ENCODE data around the gene SHISA5. TPM values are rescaled to one million over a fixed set of nuclear protein-coding genes. Genes with fewer than 3 reads are reported as not detected.
"Not testable (repeated sequence)": the region's sequence is repeated elsewhere in the genome, so short reads cannot be mapped to it uniquely, and the experiment has no call there.

SHISA5 gene
- total RNA-seq, 2 donors from 2014 or later = 192 to 193 TPM

GRCh38 chr3:48465237-48465530, 38.8 kb downstream of the SHISA5 start:
- Mint-ChIP-seq H3K27me3 (ENCODE audit: insufficient read depth) (no peaks in the 10 kb centered on the region), H3K36me3 (ENCODE audit: low read depth) (peaks cover 39% of the 10 kb centered on the region), H3K9me3 (no peaks in the 10 kb centered on the region), H3K4me1 (peaks cover 16% of the 10 kb centered on the region), H3K27ac (peak overlapping the region; percentile 98), H3K4me3 (no peak overlapping the region)
- H3K9ac ChIP-seq (ENCODE audit: extremely low read depth, low read length, poor library complexity, severe bottlenecking) = no peak overlapping the region
- TF ChIP-seq CTCF (conservative IDR thresholded peaks at IDR 0.05) = no peak
- peak overlapping the region; percentile 100 for H3K27ac ChIP-seq (ENCODE audit: low read depth, low read length)
- no peaks in the 10 kb centered on the region for H3K27me3 ChIP-seq (ENCODE audit: control insufficient read depth, insufficient read depth, low read length, poor library complexity, severe bottlenecking)
- H3K4me3 ChIP-seq (ENCODE audit: low read length) = no peak overlapping the region
- 78 to 80% methylated on average over 1 to 7 of the region's 7 CpGs for WGBS, 2 experiments (ENCODE audit: insufficient coverage in 1 of 2, insufficient read length in 1 of 2)
- H3K9me3 ChIP-seq (ENCODE audit: control insufficient read depth, low read length) = no peaks in the 10 kb centered on the region
- no peak for DNase-seq
- H3K36me3 ChIP-seq (ENCODE audit: control insufficient read depth, insufficient read depth, low read length) = peaks cover 38% of the 10 kb centered on the region
- peaks cover 7% of the 10 kb centered on the region for H3K4me1 ChIP-seq (ENCODE audit: control insufficient read depth, insufficient read depth, low read length)

GRCh38 chr3:48464713-48465221, 39.2 kb downstream of the SHISA5 start:
- H3K4me1 Mint-ChIP-seq = peaks cover 13% of the 10 kb centered on the region
- peaks cover 7% of the 10 kb centered on the region for H3K4me1 ChIP-seq (ENCODE audit: control insufficient read depth, insufficient read depth, low read length)
- H3K9me3 ChIP-seq (ENCODE audit: control insufficient read depth, low read length) = no peaks in the 10 kb centered on the region
- no peak overlapping the region for H3K4me3 ChIP-seq (ENCODE audit: low read length)
- H3K9me3 Mint-ChIP-seq = no peaks in the 10 kb centered on the region
- peaks cover 40% of the 10 kb centered on the region for H3K36me3 Mint-ChIP-seq (ENCODE audit: low read depth)
- TF ChIP-seq CTCF (conservative IDR thresholded peaks at IDR 0.05) = no peak
- peak overlapping the region; percentile 100 for H3K27ac ChIP-seq (ENCODE audit: low read depth, low read length)
- H3K27ac Mint-ChIP-seq = peak overlapping the region; percentile 98
- H3K27me3 Mint-ChIP-seq (ENCODE audit: insufficient read depth) = no peaks in the 10 kb centered on the region
- 94 to 95% methylated on average over 15 to 17 of the region's 17 CpGs for WGBS, 2 experiments (ENCODE audit: insufficient coverage in 1 of 2, insufficient read length in 1 of 2)
- DNase-seq = no peak
- H3K27me3 ChIP-seq (ENCODE audit: control insufficient read depth, insufficient read depth, low read length, poor library complexity, severe bottlenecking) = no peaks in the 10 kb centered on the region
- no peak overlapping the region for H3K4me3 Mint-ChIP-seq
- H3K9ac ChIP-seq (ENCODE audit: extremely low read depth, low read length, poor library complexity, severe bottlenecking) = no peak overlapping the region
- peaks cover 41% of the 10 kb centered on the region for H3K36me3 ChIP-seq (ENCODE audit: control insufficient read depth, insufficient read depth, low read length)

- H3K27ac Mint-ChIP-seq = peak overlapping the region; percentile 66
- TF ChIP-seq CTCF (conservative IDR thresholded peaks at IDR 0.05) = no peak
- H3K9me3 ChIP-seq (ENCODE audit: control insufficient read depth, low read length) = no peaks in the 10 kb centered on the region
- H3K4me1 Mint-ChIP-seq = peaks cover 13% of the 10 kb centered on the region
- peaks cover 33% of the 10 kb centered on the region for H3K36me3 Mint-ChIP-seq (ENCODE audit: low read depth)
- H3K27me3 Mint-ChIP-seq (ENCODE audit: insufficient read depth) = no peaks in the 10 kb centered on the region
- no peak overlapping the region for H3K9ac ChIP-seq (ENCODE audit: extremely low read depth, low read length, poor library complexity, severe bottlenecking)
- 87 to 94% methylated on average over 5 to 9 of the region's 9 CpGs for WGBS, 2 experiments (ENCODE audit: insufficient coverage in 1 of 2, insufficient read length in 1 of 2)
- peaks cover 45% of the 10 kb centered on the region for H3K36me3 ChIP-seq (ENCODE audit: control insufficient read depth, insufficient read depth, low read length)
- peak; percentile 37 for DNase-seq
- H3K27me3 ChIP-seq (ENCODE audit: control insufficient read depth, insufficient read depth, low read length, poor library complexity, severe bottlenecking) = no peaks in the 10 kb centered on the region
- peaks cover 7% of the 10 kb centered on the region for H3K4me1 ChIP-seq (ENCODE audit: control insufficient read depth, insufficient read depth, low read length)
- peak overlapping the region; percentile 34 for H3K27ac ChIP-seq (ENCODE audit: low read depth, low read length)
- no peak overlapping the region for H3K4me3 ChIP-seq (ENCODE audit: low read length)
- no peak overlapping the region for H3K4me3 Mint-ChIP-seq
- H3K9me3 Mint-ChIP-seq = no peaks in the 10 kb centered on the region
Measured at GRCh38 chr3:48463703-48464102, 40.3 kb downstream of the SHISA5 start.

GRCh38 chr3:48461767-48462166, 42.2 kb downstream of the SHISA5 start:
- H3K4me3 Mint-ChIP-seq; DNase-seq; H3K27me3 ChIP-seq (ENCODE audit: control insufficient read depth, insufficient read depth, low read length, poor library complexity, severe bottlenecking); H3K4me3 ChIP-seq (ENCODE audit: low read length); H3K4me1 ChIP-seq (ENCODE audit: control insufficient read depth, insufficient read depth, low read length); H3K27ac Mint-ChIP-seq; H3K27me3 Mint-ChIP-seq (ENCODE audit: insufficient read depth); H3K27ac ChIP-seq (ENCODE audit: low read depth, low read length); H3K9ac ChIP-seq (ENCODE audit: extremely low read depth, low read length, poor library complexity, severe bottlenecking); H3K9me3 ChIP-seq (ENCODE audit: control insufficient read depth, low read length); H3K9me3 Mint-ChIP-seq: not testable (repeated sequence)
- Mint-ChIP-seq H3K36me3 (ENCODE audit: low read depth) (peaks cover 23% of the 10 kb centered on the region), H3K4me1 (peaks cover 11% of the 10 kb centered on the region)
- 93 to 100% methylated on average over 3 to 7 of the region's 7 CpGs for WGBS, 2 experiments (ENCODE audit: insufficient coverage in 1 of 2, insufficient read length in 1 of 2)
- peaks cover 38% of the 10 kb centered on the region for H3K36me3 ChIP-seq (ENCODE audit: control insufficient read depth, insufficient read depth, low read length)

Measured in endodermal cell (in vitro differentiated cells).